Hepatic stellate cell (primary cell): Measurements from ENCODE around the gene BBC3.
"Not testable (repeated sequence)": the region's sequence is repeated elsewhere in the genome, so short reads cannot be mapped to it uniquely, and the experiment has no call there.

ENCODE experiments used
- DNase-seq: peaks from one replicate; pipeline ENCODE4 v3.0.0; 2011; ENCODE audit warnings: low spot score

BBC3 gene

GRCh38 chr19:47230921-47231214 is at the start of gene BBC3:
TSS of gene BBC3 (minus strand) at chr19:47231199. CDS start at chr19:47228431, 2,768 bp downstream.
- DNase-seq = no peak

- DNase-seq = no peak
These were observed 49.3 kb upstream of the BBC3 start for GRCh38 chr19:47280183-47280797.

- not testable (repeated sequence) for DNase-seq
These were observed 45.5 kb upstream of the BBC3 start for GRCh38 chr19:47276513-47276912.

- peak; percentile 55 for DNase-seq
These were observed 44.9 kb upstream of the BBC3 start for GRCh38 chr19:47275791-47276461.

GRCh38 chr19:47274891-47275761 is 44.1 kb upstream of the BBC3 start:
- DNase-seq = no peak

- peak; percentile 88 for DNase-seq
These were observed 43.3 kb upstream of the BBC3 start, which contains the start of gene INAFM1 for GRCh38 chr19:47274071-47274890. TSS of gene INAFM1 (plus strand) at chr19:47274885. CDS start at chr19:47274920, 35 bp downstream.

GRCh38 chr19:47273313-47274070 is 42.5 kb upstream of the BBC3 start:
- peak; percentile 95 for DNase-seq

- DNase-seq = peak; percentile 66
These were observed 41.7 kb upstream of the BBC3 start for GRCh38 chr19:47272448-47273312.

GRCh38 chr19:47271949-47272348 is 41.0 kb upstream of the BBC3 start:
- DNase-seq = no peak

- DNase-seq = no peak
These were observed 39.4 kb upstream of the BBC3 start for GRCh38 chr19:47270408-47270807.

- DNase-seq = no peak
These were observed 38.6 kb upstream of the BBC3 start for GRCh38 chr19:47269596-47269995.

GRCh38 chr19:47268028-47268427 is 37.0 kb upstream of the BBC3 start:
- DNase-seq = no peak

- no peak for DNase-seq
These were observed 36.4 kb upstream of the BBC3 start for GRCh38 chr19:47267350-47267759.

GRCh38 chr19:47266401-47266941 is 35.5 kb upstream of the BBC3 start:
- no peak for DNase-seq

GRCh38 chr19:47264629-47265028 is 33.6 kb upstream of the BBC3 start:
- no peak for DNase-seq

- not testable (repeated sequence) for DNase-seq
These were observed 31.2 kb upstream of the BBC3 start for GRCh38 chr19:47261946-47262793.

GRCh38 chr19:47260476-47260875 is 29.5 kb upstream of the BBC3 start:
- no peak for DNase-seq

GRCh38 chr19:47258895-47259555 is 28.0 kb upstream of the BBC3 start:
- DNase-seq = no peak

- no peak for DNase-seq
These were observed 27.4 kb upstream of the BBC3 start for GRCh38 chr19:47258434-47258833.
